HEK293 (cell line): Measurements from ENCODE around the gene USP37.

Experiments
- CTCF ChIP-seq: fragments of 450-650 bp; formaldehyde crosslinking; IDR thresholded peaks from 2 replicates; pipeline ENCODE4 v1.5.1; 2016; ENCODE audit warnings: missing biosample characterization, missing genetic modification characterization
- HIC1 ChIP-seq: fragments of 450-650 bp; formaldehyde crosslinking; IDR thresholded peaks from 2 replicates; pipeline ENCODE4 v1.5.1; 2016; ENCODE audit warnings: missing biosample characterization, missing genetic modification characterization
- HOXA7 ChIP-seq: sonication (generic); formaldehyde crosslinking; IDR thresholded peaks from 2 replicates; pipeline ENCODE4 v1.8.1; 2022; ENCODE audit warnings: missing genetic modification reagents, borderline replicate concordance
- KLF16 ChIP-seq: fragments of 450-650 bp; formaldehyde crosslinking; IDR thresholded peaks from 2 replicates; pipeline ENCODE4 v1.5.1; 2017; ENCODE audit warnings: missing biosample characterization, missing genetic modification characterization
- PRDM10 ChIP-seq: fragments of 450-650 bp; formaldehyde crosslinking; IDR thresholded peaks from 2 replicates; pipeline ENCODE4 v1.5.1; 2016; ENCODE audit warnings: missing biosample characterization, missing genetic modification characterization
- SP7 ChIP-seq: fragments of 450-650 bp; formaldehyde crosslinking; IDR thresholded peaks from 2 replicates; pipeline ENCODE4 v1.5.1; 2016; ENCODE audit warnings: missing biosample characterization, missing genetic modification characterization
- YY1 ChIP-seq: fragments of 450-650 bp; formaldehyde crosslinking; IDR thresholded peaks from 2 replicates; pipeline ENCODE4 v1.5.1; 2018; ENCODE audit warnings: missing biosample characterization, missing genetic modification characterization
- ZFP37 ChIP-seq: fragments of 450-650 bp; formaldehyde crosslinking; IDR thresholded peaks from 2 replicates; pipeline ENCODE4 v1.5.1; 2016; ENCODE audit warnings: missing biosample characterization, missing genetic modification characterization
- ZNF324 ChIP-seq: fragments of 450-650 bp; formaldehyde crosslinking; IDR thresholded peaks from 2 replicates; pipeline ENCODE4 v1.5.1; 2016; ENCODE audit warnings: missing biosample characterization, missing genetic modification characterization
- ZNF530 ChIP-seq: fragments of 450-650 bp; formaldehyde crosslinking; IDR thresholded peaks from 2 replicates; pipeline ENCODE4 v1.5.1; 2016; ENCODE audit warnings: low read depth, missing biosample characterization, missing genetic modification characterization
- ZNF629 ChIP-seq: fragments of 450-650 bp; formaldehyde crosslinking; IDR thresholded peaks from 2 replicates; pipeline ENCODE4 v1.5.1; 2017; ENCODE audit warnings: missing biosample characterization, missing genetic modification characterization

GRCh38 chr2:218470448-218470847 lies 97.7 kb downstream of the USP37 start:
- TF ChIP-seq CTCF, result no peak
- TF ChIP-seq ZFP37 (tag by site-specific recombination), result no peak
- TF ChIP-seq PRDM10 (tag by site-specific recombination), result no peak
- no peak for TF ChIP-seq KLF16 (tag by site-specific recombination)
- TF ChIP-seq HOXA7, result no peak
- no peak for TF ChIP-seq ZNF324 (tag by site-specific recombination)
- no peak for TF ChIP-seq ZNF629
- TF ChIP-seq HIC1 (tag by site-specific recombination), result no peak
- no peak for TF ChIP-seq YY1
- no peak for TF ChIP-seq ZNF530 (tag by site-specific recombination)
- no peak for TF ChIP-seq SP7
